Subcutaneous abdominal adipose tissue (tissue), 5 donors: ENCODE measurements around the gene SLC30A7.

ENCODE experiments used
- H3K27ac ChIP-seq: one replicate; pipeline ENCODE4 v1.7.0; 2013; ENCODE audit warnings: low read depth, mild to moderate bottlenecking, inconsistent platforms, low read length, moderate library complexity
- H3K27me3 ChIP-seq, 5 donors: one replicate each; pipeline ENCODE4 v1.7.0; 2013; ENCODE audit warnings: low read length in 5 of 5, inconsistent platforms in 1 of 5; ENCODE audit not compliant: control insufficient read depth in 5 of 5, insufficient read depth in 4 of 5
- H3K36me3 ChIP-seq, 5 donors: one replicate each; pipeline ENCODE4 v1.7.0; 2013; ENCODE audit warnings: low read length in 5 of 5; ENCODE audit not compliant: control insufficient read depth in 5 of 5, insufficient read depth in 5 of 5
- H3K4me1 ChIP-seq, 5 donors: one replicate each; pipeline ENCODE4 v1.7.0; 2013; ENCODE audit warnings: low read length in 5 of 5, mild to moderate bottlenecking in 3 of 5, moderate library complexity in 1 of 5; ENCODE audit not compliant: control insufficient read depth in 5 of 5, insufficient read depth in 5 of 5
- H3K4me3 ChIP-seq, 5 donors: one replicate each; pipeline ENCODE4 v1.7.0; 2013; ENCODE audit warnings: low read length in 5 of 5, low read depth in 1 of 5
- H3K9ac ChIP-seq, 5 donors: one replicate each; pipeline ENCODE4 v1.7.0; 2013; ENCODE audit warnings: low read length in 5 of 5, mild to moderate bottlenecking in 4 of 5, moderate library complexity in 3 of 5
- H3K9me3 ChIP-seq, 5 donors: one replicate each; pipeline ENCODE4 v1.7.0; 2013; ENCODE audit warnings: low read length in 5 of 5; ENCODE audit not compliant: control insufficient read depth in 5 of 5
- donor health status: healthy.
- donor health status: healthy.
- donor health status: healthy.
- donor health status: healthy.
- donor health status: healthy.

The SLC30A7 gene

DNA sequence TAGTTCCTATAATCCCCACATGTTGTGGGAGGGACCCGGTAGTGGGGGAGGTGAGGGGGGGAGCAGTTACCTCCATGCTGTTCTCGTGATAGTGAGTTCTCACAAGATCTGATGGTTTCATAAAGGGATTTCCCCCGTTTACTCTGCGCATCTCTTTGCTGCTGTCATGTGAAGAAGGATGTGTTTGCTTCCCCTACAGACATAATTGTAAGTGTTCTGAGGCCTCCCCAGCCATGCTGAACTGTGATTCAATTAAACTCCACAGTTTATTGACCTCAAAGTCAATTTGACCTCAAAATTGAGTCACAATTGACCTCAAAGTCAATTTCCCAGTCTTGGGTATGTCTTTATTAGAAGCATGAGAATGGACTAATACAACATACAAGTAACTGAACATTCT is 110.0 kb downstream of the SLC30A7 start:
- H3K9me3 ChIP-seq, result no peaks in the 10 kb centered on the region
- peaks cover 0 to 12% (median 3%) of the 10 kb centered on the region in 5 donors for H3K36me3 ChIP-seq
- no peak overlapping the region for H3K4me3 ChIP-seq
- no peak overlapping the region for H3K9ac ChIP-seq
- H3K4me1 ChIP-seq, result peaks cover 0 to 14% (median 5%) of the 10 kb centered on the region in 5 donors
- no peak overlapping the region for H3K27ac ChIP-seq
- H3K27me3 ChIP-seq, result no peaks in the 10 kb centered on the region

DNA sequence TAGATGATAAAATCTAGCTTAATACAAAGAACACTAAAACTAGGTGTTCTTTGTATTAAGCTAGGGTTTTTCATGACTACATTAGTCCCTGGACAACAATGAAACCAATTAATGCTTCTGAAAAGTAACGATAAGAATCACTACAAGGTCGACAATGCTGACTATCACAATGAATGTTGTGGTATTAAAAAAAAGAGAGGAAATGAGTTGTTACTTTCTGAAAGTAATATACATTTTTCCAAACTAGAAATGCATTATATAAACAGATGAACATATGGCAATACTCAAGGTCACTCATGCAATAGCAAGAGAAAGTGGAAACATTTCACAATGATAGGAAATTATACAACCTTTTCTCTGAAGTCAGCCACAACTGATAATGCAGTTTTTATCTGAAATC is 110.7 kb downstream of the SLC30A7 start:
- Histone ChIP-seq H3K36me3 (peaks cover 0 to 7% (median 0%) of the 10 kb centered on the region in 5 donors), H3K4me3 (no peak overlapping the region), H3K9me3 (no peaks in the 10 kb centered on the region), H3K27me3 (no peaks in the 10 kb centered on the region), H3K9ac (no peak overlapping the region), H3K4me1 (peaks cover 0 to 14% (median 5%) of the 10 kb centered on the region in 5 donors), H3K27ac (no peak overlapping the region)

DNA sequence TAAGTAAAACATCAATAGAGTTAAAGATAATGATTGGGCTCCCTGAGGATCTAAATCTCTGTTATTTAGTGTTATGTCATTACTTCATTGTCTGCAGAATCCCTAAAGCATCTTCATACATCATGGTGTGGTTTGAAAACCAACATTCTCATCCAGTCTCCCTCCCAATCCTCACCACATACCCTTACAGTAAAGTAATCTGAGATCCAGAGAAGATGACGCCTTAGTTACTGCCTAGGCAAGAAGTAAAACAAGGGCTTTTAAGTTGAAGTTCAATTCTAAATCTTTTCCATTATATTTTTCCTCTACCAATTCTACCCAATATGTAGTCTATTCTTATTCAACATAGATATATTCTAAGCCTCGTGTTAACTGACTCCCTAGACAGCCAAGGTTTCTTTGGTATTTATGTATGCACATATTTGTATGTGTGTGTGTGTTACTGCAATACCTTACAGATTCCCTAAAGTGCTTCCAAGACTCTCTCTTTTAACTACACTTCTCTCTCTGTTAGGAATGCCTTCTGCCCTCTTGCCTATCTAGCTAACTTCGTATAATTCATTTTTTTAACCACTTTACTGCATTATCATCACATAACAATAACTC is 112.4 kb downstream of the SLC30A7 start:
- Histone ChIP-seq H3K36me3 (peaks cover 0 to 9% (median 0%) of the 10 kb centered on the region in 5 donors), H3K9ac (no peak overlapping the region), H3K9me3 (no peaks in the 10 kb centered on the region), H3K27me3 (no peaks in the 10 kb centered on the region), H3K4me3 (no peak overlapping the region), H3K4me1 (peaks cover 0 to 5% (median 0%) of the 10 kb centered on the region in 5 donors), H3K27ac (no peak overlapping the region)

DNA sequence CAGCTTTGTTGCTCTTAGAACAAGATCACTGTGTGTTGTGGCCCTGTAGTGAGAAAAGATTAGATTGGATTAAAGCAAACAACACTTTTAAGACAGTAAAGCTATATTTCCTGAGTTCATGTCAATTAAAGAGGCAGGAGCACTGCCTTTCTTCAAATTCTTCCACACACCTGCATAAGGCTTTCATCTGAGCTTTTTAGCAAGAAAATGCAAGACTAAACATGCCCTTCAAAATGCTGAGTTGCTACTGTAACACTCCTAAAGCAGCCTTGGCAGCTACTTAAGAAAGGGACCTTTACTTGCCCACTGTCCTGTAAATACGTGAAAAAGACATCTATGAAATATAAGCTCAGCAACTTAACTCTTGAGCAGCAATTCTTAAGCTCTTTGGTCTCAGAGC is 117.9 kb downstream of the SLC30A7 start:
- no peaks in the 10 kb centered on the region for H3K4me1 ChIP-seq
- H3K27me3 ChIP-seq, result no peaks in the 10 kb centered on the region

DNA sequence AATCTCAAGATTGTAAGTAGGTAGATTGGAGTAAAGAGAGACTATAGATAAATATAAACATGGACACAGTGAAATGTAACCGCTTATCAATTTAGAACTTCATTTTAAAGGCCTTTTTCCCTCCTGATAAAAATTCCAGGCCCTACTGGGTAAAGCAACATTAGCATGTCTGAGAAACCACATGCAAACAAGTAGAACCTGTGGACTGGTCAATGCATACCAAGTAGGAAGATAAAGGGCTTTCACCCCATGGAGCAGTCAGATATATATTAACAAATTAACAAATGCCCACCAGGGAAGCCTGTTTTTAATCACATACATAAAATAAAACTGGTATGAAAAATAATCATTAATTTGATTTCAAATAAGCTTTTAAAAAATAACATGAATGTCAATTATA is 121.6 kb downstream of the SLC30A7 start:
- peaks cover 0 to 3% (median 0%) of the 10 kb centered on the region in 5 donors for H3K4me1 ChIP-seq

More for the DNA sequence above, 117.9 kb downstream of the SLC30A7 start:
- H3K36me3 ChIP-seq, result peaks cover 0 to 32% (median 3%) of the 10 kb centered on the region in 5 donors
- H3K9ac ChIP-seq, result no peak overlapping the region
- H3K9me3 ChIP-seq, result no peaks in the 10 kb centered on the region
- no peak overlapping the region for H3K27ac ChIP-seq
- no peak overlapping the region for H3K4me3 ChIP-seq

DNA sequence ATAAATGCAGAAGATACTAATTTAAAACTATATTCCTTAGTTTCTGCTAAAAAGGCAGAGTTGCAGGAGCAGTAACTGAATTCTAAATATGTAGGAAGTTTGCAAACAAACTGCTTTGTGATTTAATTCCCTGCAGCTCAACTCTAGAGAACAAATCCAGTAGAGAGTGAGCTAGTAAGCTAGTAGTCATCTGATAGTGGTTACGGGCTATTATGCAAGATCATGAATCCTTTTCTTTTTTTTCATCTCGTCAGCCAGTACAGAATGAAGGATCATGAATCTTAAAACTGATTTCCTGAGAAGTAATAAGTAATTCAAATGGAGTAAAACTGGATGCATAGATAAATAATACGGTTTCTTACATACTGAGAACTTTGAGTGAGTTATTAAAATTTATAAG is 126.4 kb downstream of the SLC30A7 start:
- no peaks in the 10 kb centered on the region for H3K27me3 ChIP-seq
- no peaks in the 10 kb centered on the region for H3K9me3 ChIP-seq
- peaks cover 0 to 19% (median 3%) of the 10 kb centered on the region in 5 donors for H3K36me3 ChIP-seq
- no peak overlapping the region for H3K27ac ChIP-seq
- peaks cover 5 to 20% (median 18%) of the 10 kb centered on the region in 5 donors for H3K4me1 ChIP-seq
- no peak overlapping the region for H3K9ac ChIP-seq
- no peak overlapping the region for H3K4me3 ChIP-seq

More for the DNA sequence above, 121.6 kb downstream of the SLC30A7 start:
- Histone ChIP-seq H3K27me3 (no peaks in the 10 kb centered on the region), H3K27ac (no peak overlapping the region), H3K36me3 (peaks cover 0 to 44% (median 3%) of the 10 kb centered on the region in 5 donors), H3K9ac (no peak overlapping the region), H3K9me3 (no peaks in the 10 kb centered on the region), H3K4me3 (no peak overlapping the region)

DNA sequence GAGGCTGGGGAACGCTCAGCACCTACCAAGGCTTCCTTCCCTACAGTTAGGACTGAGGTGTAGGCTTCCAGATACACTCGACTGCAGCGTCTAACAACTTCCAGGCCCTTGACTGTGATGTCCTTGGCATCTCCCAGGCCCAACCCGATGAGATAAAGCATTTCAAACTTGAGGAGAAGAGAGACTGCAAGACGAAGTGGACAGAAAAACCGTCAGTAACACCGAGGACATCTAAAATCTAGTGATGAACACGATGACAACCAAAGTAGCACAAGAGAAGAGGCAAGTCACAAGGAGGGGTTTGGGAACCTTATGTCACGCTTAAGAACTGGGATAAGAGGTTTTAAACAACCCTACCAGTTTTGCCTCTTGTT is 129.4 kb downstream of the SLC30A7 start:
- Histone ChIP-seq H3K4me1 (peaks cover 5 to 22% (median 18%) of the 10 kb centered on the region in 5 donors), H3K9me3 (no peaks in the 10 kb centered on the region), H3K27me3 (no peaks in the 10 kb centered on the region), H3K36me3 (peaks cover 0 to 10% (median 0%) of the 10 kb centered on the region in 5 donors), H3K27ac (peak overlapping the region; percentile 97), H3K9ac (peak overlapping the region; percentile 63 to 96 (median 81)), H3K4me3 (peak overlapping the region; percentile 81 to 95 (median 89))

DNA sequence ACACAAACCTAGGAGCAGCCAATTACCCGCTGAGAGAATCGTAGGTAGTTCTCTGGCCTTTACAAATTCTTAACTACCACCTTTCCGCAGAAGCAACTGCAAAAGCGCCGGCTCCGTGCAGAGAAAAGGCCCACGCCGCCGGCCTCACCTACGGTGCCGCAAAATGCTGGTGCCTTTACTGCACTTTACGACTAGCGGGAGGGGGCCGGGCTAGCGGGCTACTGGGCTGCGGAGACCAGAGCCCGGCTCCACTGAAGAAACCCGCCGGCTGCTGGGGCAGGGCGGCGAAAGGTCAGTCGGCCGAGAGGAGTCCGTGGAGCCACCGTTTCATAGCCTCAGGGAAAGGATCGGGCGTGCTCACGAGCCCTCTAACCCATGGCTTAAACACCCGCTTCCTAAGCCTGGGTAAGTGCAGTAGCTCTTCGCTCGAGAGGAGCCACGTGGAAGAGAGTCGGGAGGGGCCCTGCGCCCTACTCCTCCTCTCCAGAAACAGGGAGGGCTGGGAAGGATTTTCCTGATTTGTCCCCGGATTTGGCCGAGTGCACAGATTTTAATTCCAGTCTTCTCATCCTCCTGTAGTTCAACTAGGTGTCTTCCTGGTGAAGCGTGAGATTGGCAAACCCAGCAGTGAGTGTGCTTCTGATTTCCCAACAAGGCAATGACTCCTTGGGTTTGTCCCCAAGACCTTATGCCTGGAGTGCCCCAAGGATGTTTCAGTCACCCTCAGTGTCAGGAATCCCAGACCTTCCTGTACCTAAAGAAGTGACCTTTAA is 130.0 kb downstream of the SLC30A7 start, which contains the start of gene DPH5:
TSS of gene DPH5 (minus strand) at position 128 of the 773 bp plus-strand sequence. CDS start 341 bp downstream, outside the sequence.
- peak within 1 kb of the TSS; percentile 81 to 95 (median 93) for H3K4me3 ChIP-seq
- H3K9me3 ChIP-seq, result no peaks in the 10 kb centered on the region
- peaks cover 5 to 22% (median 19%) of the 10 kb centered on the region in 5 donors for H3K4me1 ChIP-seq
- H3K27ac ChIP-seq, result peak within 1 kb of the TSS; percentile 97
- peak within 1 kb of the TSS; percentile 63 to 96 (median 81) for H3K9ac ChIP-seq
- H3K36me3 ChIP-seq, result peaks cover 0 to 5% (median 0%) of the 10 kb centered on the region in 5 donors
- H3K27me3 ChIP-seq, result no peaks in the 10 kb centered on the region

DNA sequence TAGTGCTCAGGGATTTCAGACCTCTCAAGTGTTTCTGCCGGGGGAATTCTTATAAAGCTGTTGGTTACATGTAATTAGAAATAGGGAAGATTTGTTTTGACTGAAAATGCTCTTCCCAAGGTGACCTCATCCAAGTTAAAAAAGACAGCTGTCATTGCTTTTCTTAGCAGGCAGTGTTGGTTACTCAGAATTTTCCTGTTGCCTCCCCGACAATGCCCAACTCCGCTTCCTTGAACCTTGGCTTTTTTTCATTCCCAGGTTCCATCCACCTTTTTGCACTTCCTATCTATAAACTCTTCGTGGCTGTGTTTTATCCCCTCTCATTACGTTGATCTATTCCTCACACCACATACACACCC is 130.5 kb downstream of the SLC30A7 start:
- H3K9ac ChIP-seq, result peak overlapping the region; percentile 63 to 96 (median 81)
- peak overlapping the region; percentile 97 for H3K27ac ChIP-seq
- peaks cover 5 to 23% (median 19%) of the 10 kb centered on the region in 5 donors for H3K4me1 ChIP-seq
- no peaks in the 10 kb centered on the region for H3K9me3 ChIP-seq
- no peaks in the 10 kb centered on the region for H3K27me3 ChIP-seq
- peak overlapping the region; percentile 81 to 95 (median 93) for H3K4me3 ChIP-seq
- no peaks in the 10 kb centered on the region for H3K36me3 ChIP-seq

DNA sequence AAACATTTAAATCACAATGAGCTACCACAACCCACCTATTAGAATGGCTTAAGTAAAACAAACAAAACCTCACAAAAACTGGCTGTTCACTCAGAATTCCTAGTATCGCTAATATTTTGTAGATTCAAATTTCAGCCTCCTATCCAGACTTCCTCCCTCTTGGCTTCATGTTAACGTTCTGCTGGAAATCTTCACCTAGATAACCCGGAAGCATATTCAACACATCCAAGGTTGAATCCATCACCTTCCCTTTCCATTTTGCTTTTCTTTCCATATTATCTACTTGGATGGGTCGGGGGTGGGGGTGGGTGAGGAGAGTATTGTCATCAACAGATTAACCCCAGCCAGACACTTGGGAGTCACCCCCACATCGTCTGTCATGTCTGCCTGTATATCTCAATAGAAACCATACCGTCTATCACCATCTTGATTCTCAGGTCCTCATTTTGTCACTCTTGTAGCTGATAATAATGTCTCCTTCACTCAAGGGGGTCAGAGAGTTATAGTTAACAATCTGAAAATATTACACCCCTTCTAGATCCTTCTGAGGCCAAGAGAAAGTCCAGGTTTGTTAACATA is 131.4 kb downstream of the SLC30A7 start:
- Histone ChIP-seq H3K36me3 (no peaks in the 10 kb centered on the region), H3K9ac (peak overlapping the region in 1 of 5 donors; percentile 94), H3K4me1 (peaks cover 5 to 23% (median 16%) of the 10 kb centered on the region in 5 donors), H3K9me3 (no peaks in the 10 kb centered on the region), H3K27me3 (no peaks in the 10 kb centered on the region), H3K27ac (no peak overlapping the region), H3K4me3 (no peak overlapping the region)
